IMR-90 (cell line): ENCODE data around the gene CWH43. TPM values are rescaled to one million over a fixed set of nuclear protein-coding genes. Genes with fewer than 3 reads are reported as not detected.

ENCODE experiments used
- ATAC-seq: fragments of 200-7000 bp; cut with Tn5 transposase; 2 replicates; pipeline ENCODE4 v1.9.1; 2020; ENCODE audit warnings: low read depth, mild to moderate bottlenecking, moderate library complexity
- BruUV-seq: library from RNA; stranded (reverse); fragments of 400-500 nt; replicated peaks from 2 replicates; lab custom pipeline; 2021; lab: Mats Ljungman, UMichigan
- CTCF ChIA-PET: fragments of 300-600 bp; formaldehyde crosslinking; extraction: SDS; loops from one replicate; lab custom pipeline; 2021; ENCODE audit warnings: antibody characterized with exemption; lab: Yijun Ruan, JAX
- POLR2A ChIA-PET: fragments of 300-600 bp; sonication (Branson Sonifier 250); formaldehyde crosslinking; loops from one replicate; lab custom pipeline; 2022; ENCODE audit warnings: antibody characterized with exemption; ENCODE audit not compliant: unreplicated experiment; lab: Charles Lee
- DNase-seq: peaks from one replicate; pipeline ENCODE4 v3.0.0; 2013
- H2AFZ ChIP-seq: replicated peaks from 2 replicates; pipeline ENCODE3; 2013; ENCODE audit warnings: low read length, mild to moderate bottlenecking; ENCODE audit not compliant: poor library complexity
- H2AK5ac ChIP-seq: 2 replicates; pipeline ENCODE4 v1.6.1; 2013; ENCODE audit warnings: low read depth, low read length, inconsistent platforms
- H2AK9ac ChIP-seq: replicated peaks from 2 replicates; pipeline ENCODE3; 2013; ENCODE audit warnings: mild to moderate bottlenecking, low read depth, low read length, moderate library complexity; ENCODE audit not compliant: poor library complexity
- H2BK120ac ChIP-seq: 2 replicates; pipeline ENCODE4 v1.6.1; 2013; ENCODE audit warnings: low read depth, low read length, inconsistent platforms
- H2BK15ac ChIP-seq: 3 replicates; pipeline ENCODE4 v1.6.1; 2013; ENCODE audit warnings: low read depth, low read length, inconsistent platforms
- H2BK20ac ChIP-seq: 2 replicates; pipeline ENCODE4 v1.6.1; 2013; ENCODE audit warnings: low read depth, mild to moderate bottlenecking, inconsistent platforms, low read length, moderate library complexity
- H2BK5ac ChIP-seq: 2 replicates; pipeline ENCODE4 v1.6.1; 2013; ENCODE audit warnings: mild to moderate bottlenecking, low read depth, low read length, inconsistent platforms; ENCODE audit not compliant: poor library complexity, severe bottlenecking
- H3K14ac ChIP-seq: replicated peaks from 2 replicates; pipeline ENCODE4 v1.6.1; 2013; ENCODE audit warnings: low read depth, low read length, inconsistent platforms
- H3K18ac ChIP-seq: 2 replicates; pipeline ENCODE4 v1.6.1; 2013; ENCODE audit warnings: low read depth, low read length, control low read depth
- H3K23ac ChIP-seq: 2 replicates; pipeline ENCODE4 v1.6.1; 2013; ENCODE audit warnings: low read depth, low read length, inconsistent platforms
- H3K27ac ChIP-seq: 2 replicates; pipeline ENCODE4 v1.5.1; 2013; ENCODE audit warnings: mild to moderate bottlenecking, control low read depth, low read length; ENCODE audit not compliant: insufficient read depth
- H3K27me3 ChIP-seq: 2 replicates; pipeline ENCODE4 v1.6.1; 2013; ENCODE audit warnings: low read length; ENCODE audit not compliant: control insufficient read depth, insufficient read depth
- H3K36me3 ChIP-seq: 2 replicates; pipeline ENCODE4 v1.6.1; 2013; ENCODE audit warnings: low read length, mixed read lengths; ENCODE audit not compliant: control insufficient read depth, insufficient read depth
- H3K4ac ChIP-seq: 2 replicates; pipeline ENCODE4 v1.6.1; 2013; ENCODE audit warnings: low read depth, low read length, inconsistent platforms
- H3K4me1 ChIP-seq: 2 replicates; pipeline ENCODE4 v1.6.1; 2013; ENCODE audit warnings: low read length, mixed read lengths; ENCODE audit not compliant: control insufficient read depth, insufficient read depth
- H3K4me2 ChIP-seq: 2 replicates; pipeline ENCODE4 v1.6.1; 2013; ENCODE audit warnings: low read depth, mild to moderate bottlenecking, control low read depth, low read length, moderate library complexity
- H3K4me3 ChIP-seq: 2 replicates; pipeline ENCODE4 v1.5.1; 2013; ENCODE audit warnings: low read depth, mild to moderate bottlenecking, control low read depth, low read length, moderate library complexity; ENCODE audit not compliant: insufficient read depth
- H3K56ac ChIP-seq: 2 replicates; pipeline ENCODE4 v1.6.1; 2013; ENCODE audit warnings: low read length, inconsistent platforms; ENCODE audit not compliant: insufficient read depth; ENCODE audit errors: extremely low read depth
- H3K79me1 ChIP-seq, 2 experiments: 2 replicates each; pipeline ENCODE4 v1.6.1; 2013; ENCODE audit warnings: low read length in 2 of 2, inconsistent platforms in 1 of 2, low read depth in 1 of 2
- H3K9ac ChIP-seq: 2 replicates; pipeline ENCODE4 v1.6.1; 2013; ENCODE audit warnings: low read depth, low read length, control low read depth
- H3K9me1 ChIP-seq: 2 replicates; pipeline ENCODE4 v1.6.1; 2013; ENCODE audit warnings: low read length, inconsistent platforms; ENCODE audit not compliant: insufficient read depth
- H3K9me3 ChIP-seq: 2 replicates; pipeline ENCODE4 v1.6.1; 2013; ENCODE audit warnings: low read length; ENCODE audit not compliant: control insufficient read depth, insufficient read depth
- H4K20me1 ChIP-seq: 2 replicates; pipeline ENCODE4 v1.6.1; 2013; ENCODE audit warnings: low read length, inconsistent platforms; ENCODE audit not compliant: insufficient read depth
- H4K5ac ChIP-seq: 2 replicates; pipeline ENCODE4 v1.6.1; 2013; ENCODE audit warnings: mild to moderate bottlenecking, low read depth, low read length, control low read depth
- H4K8ac ChIP-seq, 2 experiments: 2 replicates each; pipeline ENCODE4 v1.6.1; 2013; ENCODE audit warnings: low read depth in 2 of 2, low read length in 2 of 2, control low read depth in 1 of 2, inconsistent platforms in 1 of 2
- H4K91ac ChIP-seq: 2 replicates; pipeline ENCODE4 v1.6.1; 2013; ENCODE audit warnings: low read depth, low read length, inconsistent platforms; ENCODE audit not compliant: insufficient read depth
- CHD1 ChIP-seq: IDR thresholded peaks from 2 replicates; pipeline ENCODE4 v1.6.1; 2012; ENCODE audit warnings: low read depth, low read length, improper control_type of control experiment
- FOS ChIP-seq: fragments of 150-350 bp; IDR thresholded peaks from 2 replicates; pipeline ENCODE4 v1.6.1; 2016; ENCODE audit warnings: low read depth, low read length
- NFE2L2 ChIP-seq: fragments of 150-350 bp; IDR thresholded peaks from 2 replicates; pipeline ENCODE4 v1.6.1; 2016; ENCODE audit warnings: low read depth, mild to moderate bottlenecking, low read length
- POLR2A ChIP-seq: IDR thresholded peaks from 2 replicates; pipeline ENCODE4 v1.6.1; 2012; ENCODE audit warnings: mild to moderate bottlenecking, low read depth, low read length
- RCOR1 ChIP-seq: IDR thresholded peaks from 2 replicates; pipeline ENCODE4 v1.6.1; 2012; ENCODE audit warnings: mild to moderate bottlenecking, low read length, improper control_type of control experiment; ENCODE audit not compliant: insufficient replicate concordance
- dilution Hi-C: fragments of 300-500 bp; cut with HindIII; formaldehyde crosslinking; loops from one replicate; pipeline ENCODE4 v1.14.3; 2018; ENCODE audit warnings: low sequenced_read_pairs; ENCODE audit not compliant: unreplicated experiment
- in situ Hi-C: fragments of 300-500 bp; cut with MboI; formaldehyde crosslinking; loops from 3 replicates; pipeline ENCODE4 v1.14.3; 2019; ENCODE audit warnings: low sequenced_read_pairs, inconsistent platforms, mixed read lengths
- intact Hi-C: fragments of 100-400 bp; cut with micrococcal nuclease; formaldehyde crosslinking; loops from 2 replicates; pipeline ENCODE4 v1.10.0; 2022
- polyA plus RNA-seq, 3 experiments: library from polyadenylated mRNA; depleted of rRNA; stranded (reverse); fragments of >200 nt; gene quantifications; 2 replicates each; pipeline ENCODE4 v1.2.3, GENCODE V29; 2012; ENCODE audit warnings: low replicate concordance in 1 of 3
- total RNA-seq: library from RNA; depleted of rRNA; stranded (reverse); fragments of >200 nt; gene quantifications from 2 replicates; pipeline ENCODE4 v1.2.3, GENCODE V29; 2012
- TF ChIP-seq, protein P1 (sequence below): fragments of 150-350 bp; IDR thresholded peaks from 2 replicates; pipeline ENCODE4 v1.6.1; 2017; ENCODE audit warnings: mild to moderate bottlenecking, antibody characterized with exemption, low read length, low read depth

Gene CWH43
- total and polyA plus RNA-seq, 2 of the 4 experiments (the other 2 are of a cell fraction): not detected

DNA sequence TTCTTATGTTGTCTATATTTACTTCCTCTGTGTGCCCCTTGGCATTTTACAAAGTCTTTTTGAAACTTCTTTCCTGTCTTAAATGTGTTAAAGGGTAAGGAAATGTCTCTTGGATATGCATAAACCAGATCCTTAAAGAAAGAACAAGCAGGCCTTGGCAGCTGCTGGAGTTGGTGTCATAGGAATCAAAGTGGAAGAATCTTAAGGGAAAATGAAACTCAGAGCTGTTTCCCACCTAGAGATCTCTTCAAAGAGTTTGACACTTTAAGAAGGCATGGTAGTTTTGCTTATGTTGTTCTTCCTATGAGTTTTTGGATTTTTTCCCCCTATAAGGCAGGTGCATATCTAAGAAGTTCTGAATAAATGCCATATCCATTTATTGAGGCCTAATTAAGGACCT is 37.0 kb upstream of the CWH43 start:
- TF ChIP-seq FOS: no peak
- no peak for TF ChIP-seq RCOR1
- no peak for TF ChIP-seq POLR2A
- TF ChIP-seq NFE2L2: no peak
- TF ChIP-seq CHD1: no peak
- TF ChIP-seq, protein P1, sequence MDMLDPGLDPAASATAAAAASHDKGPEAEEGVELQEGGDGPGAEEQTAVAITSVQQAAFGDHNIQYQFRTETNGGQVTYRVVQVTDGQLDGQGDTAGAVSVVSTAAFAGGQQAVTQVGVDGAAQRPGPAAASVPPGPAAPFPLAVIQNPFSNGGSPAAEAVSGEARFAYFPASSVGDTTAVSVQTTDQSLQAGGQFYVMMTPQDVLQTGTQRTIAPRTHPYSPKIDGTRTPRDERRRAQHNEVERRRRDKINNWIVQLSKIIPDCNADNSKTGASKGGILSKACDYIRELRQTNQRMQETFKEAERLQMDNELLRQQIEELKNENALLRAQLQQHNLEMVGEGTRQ: no peak
- Histone ChIP-seq H4K5ac (no peak overlapping the region), H2BK15ac (no peak overlapping the region), H3K56ac (no peak overlapping the region), H3K27me3 (no peaks in the 10 kb centered on the region; the same call in 1 of the 2 replicates), H3K4me3 (no peak overlapping the region), H3K4ac (no peak overlapping the region), H3K4me1 (no peaks in the 10 kb centered on the region), H4K20me1 (no peaks in the 10 kb centered on the region), H4K8ac (no peak overlapping the region), H3K23ac (no peak overlapping the region), H2AK5ac (no peak overlapping the region), H3K18ac (no peak overlapping the region), H3K14ac (no peak overlapping the region), H2BK120ac (no peak overlapping the region), H2AK9ac (no peak overlapping the region), H4K91ac (no peak overlapping the region), H3K27ac (no peak overlapping the region), H3K79me1 (no peaks in the 10 kb centered on the region), H3K36me3 (no peaks in the 10 kb centered on the region), H3K9me1 (no peaks in the 10 kb centered on the region), H2AFZ (no peak overlapping the region), H3K9me3 (no peaks in the 10 kb centered on the region), H3K4me2 (no peak overlapping the region), H2BK5ac (no peak overlapping the region), H2BK20ac (no peak overlapping the region), H3K9ac (no peak overlapping the region)
- ChIA-PET POLR2A (no interaction called here), CTCF (no interaction called here)
- no peak for DNase-seq
- intact Hi-C loops (no loop called here), in situ Hi-C loops (no loop called here), dilution Hi-C loops (no loop called here)
- BruUV-seq: no TSS peak
- ATAC-seq: no peak
